SK-N-SH (cell line): Measurements from ENCODE around the gene ATXN7L2. TPM values are rescaled to one million over a fixed set of nuclear protein-coding genes. Genes with fewer than 3 reads are reported as not detected.

Source experiments
- CTCF ChIA-PET: fragments of 300-600, 350-600 bp; formaldehyde crosslinking; extraction: SDS; loops from one replicate; lab custom pipeline; 2021; lab: Yijun Ruan, JAX
- POLR2A ChIA-PET: fragments of 350-600 bp; sonication (Branson Sonifier 250); formaldehyde crosslinking; extraction: SDS; loops from one replicate; lab custom pipeline; 2020; ENCODE audit warnings: antibody characterized with exemption, inconsistent platforms; lab: Yijun Ruan, JAX
- DNase-seq: peaks from one replicate; pipeline ENCODE4 v3.0.0; 2012
- H2AFZ ChIP-seq: fragments of 200-600 bp; sonication (generic); 2 replicates; pipeline ENCODE4 v1.8.1; 2016; ENCODE audit warnings: antibody characterized with exemption, mild to moderate bottlenecking, low read depth
- H3F3A ChIP-seq: fragments of 200-600 bp; sonication (generic); replicated peaks from 2 replicates; pipeline ENCODE3; 2016; ENCODE audit warnings: antibody characterized with exemption, mild to moderate bottlenecking; ENCODE audit not compliant: insufficient read depth
- H3K27ac ChIP-seq, 2 experiments: fragments of 200-500 bp in 1 of 2; fragments of 200-600 bp in 1 of 2; sonication (Bioruptor generic) in 1 of 2; sonication (generic), shearing (Covaris generic) in 1 of 2; 2 replicates each; pipeline versions ENCODE4 v1.5.1 to v1.6.1; 2014 to 2016; ENCODE audit warnings: low read depth in 2 of 2, inconsistent platforms in 1 of 2, low read length in 1 of 2, mild to moderate bottlenecking in 1 of 2, mixed read lengths in 1 of 2
- H3K27me3 ChIP-seq: fragments of 200-600 bp; sonication (generic), shearing (Covaris generic); 2 replicates; pipeline ENCODE4 v1.6.1; 2016; ENCODE audit warnings: mixed run types; ENCODE audit not compliant: insufficient read depth
- H3K36me3 ChIP-seq, 2 experiments: fragments of 200-500 bp in 1 of 2; fragments of 200-600 bp in 1 of 2; sonication (Bioruptor generic) in 1 of 2; sonication (generic) in 1 of 2; replicated peaks in 1 of 2; 2 replicates each; pipeline versions ENCODE3 to v1.5.1; 2014 to 2016; ENCODE audit warnings: low read length in 1 of 2, mild to moderate bottlenecking in 1 of 2; ENCODE audit not compliant: insufficient read depth in 2 of 2, control insufficient read depth in 1 of 2
- H3K4me1 ChIP-seq, 2 experiments: fragments of 200-500 bp in 1 of 2; fragments of 200-600 bp in 1 of 2; sonication (Bioruptor generic) in 1 of 2; sonication (generic), shearing (Covaris generic) in 1 of 2; 2 replicates each; pipeline versions ENCODE4 v1.5.1 to v1.6.1; 2014 to 2016; ENCODE audit warnings: low read depth in 1 of 2, low read length in 1 of 2, mixed run types in 1 of 2; ENCODE audit not compliant: insufficient read depth in 2 of 2, control insufficient read depth in 1 of 2
- H3K4me2 ChIP-seq: fragments of 200-600 bp; sonication (generic), shearing (Covaris generic); 2 replicates; pipeline ENCODE4 v1.6.1; 2017; ENCODE audit warnings: mixed run types
- H3K4me3 ChIP-seq, 2 experiments: fragments of 200-500 bp in 1 of 2; fragments of 200-600 bp in 1 of 2; sonication (Bioruptor generic) in 1 of 2; sonication (generic), shearing (Covaris generic) in 1 of 2; 2 replicates each; pipeline versions ENCODE4 v1.5.1 to v1.8.1; 2014 to 2016; ENCODE audit warnings: low read depth in 2 of 2, inconsistent platforms in 1 of 2, low read length in 1 of 2, mild to moderate bottlenecking in 1 of 2, mixed read lengths in 1 of 2, moderate library complexity in 1 of 2
- H3K79me2 ChIP-seq: fragments of 200-600 bp; sonication (generic); 2 replicates; pipeline ENCODE4 v1.8.1; 2017; ENCODE audit warnings: mild to moderate bottlenecking; ENCODE audit not compliant: insufficient read depth
- H3K9ac ChIP-seq: fragments of 200-600 bp; sonication (generic); 2 replicates; pipeline ENCODE4 v1.6.1; 2017; ENCODE audit warnings: mixed run types
- H3K9me2 ChIP-seq: fragments of 200-600 bp; sonication (generic); 2 replicates; pipeline ENCODE4 v1.6.1; 2017; ENCODE audit warnings: mixed run types
- H3K9me3 ChIP-seq: fragments of 200-600 bp; sonication (generic); 2 replicates; pipeline ENCODE4 v1.6.1; 2017; ENCODE audit warnings: mixed run types, mild to moderate bottlenecking, moderate library complexity
- H4K20me1 ChIP-seq: fragments of 200-600 bp; sonication (generic); 2 replicates; pipeline ENCODE4 v1.6.1; 2017; ENCODE audit warnings: mild to moderate bottlenecking, mixed run types; ENCODE audit not compliant: insufficient read depth
- EP300 ChIP-seq, 2 experiments: IDR thresholded peaks; 2 replicates each; pipeline versions ENCODE4 v1.4.0 to v1.6.1; 2012; ENCODE audit warnings: borderline replicate concordance in 1 of 2, low read depth in 1 of 2, low read length in 1 of 2
- FOSL2 ChIP-seq: IDR thresholded peaks from 2 replicates; pipeline ENCODE4 v1.4.0; 2012; ENCODE audit warnings: low read depth, mild to moderate bottlenecking, moderate library complexity, borderline replicate concordance
- FOXJ3 ChIP-seq: sonication (generic); formaldehyde crosslinking; IDR thresholded peaks from 2 replicates; pipeline ENCODE4 v1.5.1; 2020; ENCODE audit warnings: mild to moderate bottlenecking, missing genetic modification reagents
- FOXM1 ChIP-seq: IDR thresholded peaks from 2 replicates; pipeline ENCODE4 v1.4.0; 2012; ENCODE audit warnings: low read depth, mild to moderate bottlenecking
- GABPA ChIP-seq: IDR thresholded peaks from 2 replicates; pipeline ENCODE4 v1.4.0; 2012; ENCODE audit warnings: low read depth, mild to moderate bottlenecking
- GATA2 ChIP-seq: sonication (generic); formaldehyde crosslinking; IDR thresholded peaks from 2 replicates; pipeline ENCODE4 v1.5.0; 2020; ENCODE audit warnings: mild to moderate bottlenecking, missing genetic modification reagents
- JUND ChIP-seq: IDR thresholded peaks from 2 replicates; pipeline ENCODE4 v1.4.0; 2012
- MEF2A ChIP-seq: IDR thresholded peaks from 2 replicates; pipeline ENCODE4 v1.4.0; 2012; ENCODE audit warnings: low read depth, borderline replicate concordance
- MXI1 ChIP-seq: IDR thresholded peaks from 2 replicates; pipeline ENCODE4 v1.6.1; 2012; ENCODE audit warnings: mild to moderate bottlenecking, low read depth, low read length, improper control_type of control experiment
- NFIC ChIP-seq: IDR thresholded peaks from 2 replicates; pipeline ENCODE4 v1.4.0; 2012; ENCODE audit warnings: borderline replicate concordance
- NRF1 ChIP-seq: IDR thresholded peaks from 2 replicates; pipeline ENCODE4 v1.6.1; 2012; ENCODE audit warnings: low read depth, mild to moderate bottlenecking, low read length
- POLR2AphosphoS5 ChIP-seq: IDR thresholded peaks from 2 replicates; pipeline ENCODE4 v1.6.1; 2012; ENCODE audit warnings: low read depth, low read length
- RCOR1 ChIP-seq: fragments of 150-350 bp; IDR thresholded peaks from 2 replicates; pipeline ENCODE4 v1.6.1; 2017; ENCODE audit warnings: antibody characterized with exemption, low read length
- REST ChIP-seq: IDR thresholded peaks from 2 replicates; pipeline ENCODE4 v1.6.1; 2012; ENCODE audit warnings: mild to moderate bottlenecking, low read depth, low read length, moderate library complexity
- RXRA ChIP-seq: IDR thresholded peaks from 2 replicates; pipeline ENCODE4 v1.4.0; 2012; ENCODE audit warnings: low read depth, mild to moderate bottlenecking, borderline replicate concordance
- TAF1 ChIP-seq: IDR thresholded peaks from 2 replicates; pipeline ENCODE4 v1.6.1; 2012; ENCODE audit warnings: low read depth, mild to moderate bottlenecking, low read length, moderate library complexity, borderline replicate concordance
- USF1 ChIP-seq: IDR thresholded peaks from 2 replicates; pipeline ENCODE4 v1.4.0; 2012; ENCODE audit warnings: low read depth, borderline replicate concordance
- YY1 ChIP-seq: IDR thresholded peaks from 2 replicates; pipeline ENCODE4 v1.4.0; 2012; ENCODE audit warnings: low read depth, mild to moderate bottlenecking
- ZBTB33 ChIP-seq: IDR thresholded peaks from 2 replicates; pipeline ENCODE4 v1.4.0; 2012; ENCODE audit warnings: low read depth, borderline replicate concordance
- WGBS: methylation state at CpG from one replicate; pipeline ENCODE4 v1.1.6; 2017; ENCODE audit warnings: low lambda C conversion rate; 5-methylcytosine and 5-hydroxymethylcytosine counted together
- polyA plus RNA-seq, 3 experiments: library from polyadenylated mRNA; depleted of rRNA; stranded (reverse); fragments of >200 nt; gene quantifications; 2 replicates each; pipeline ENCODE4 v1.2.3, GENCODE V29; 2012

ATXN7L2 gene
- polyA plus RNA-seq, 1 of the 3 experiments (the other 2 are of a cell fraction) = 4.0 TPM

- TF ChIP-seq REST (no peak), FOSL2 (no peak), GATA2 (CRISPR knock-in tag) (no peak), MEF2A (no peak), USF1 (no peak), EP300 (IDR thresholded peaks at IDR 0.05; ENCODE audit: borderline replicate concordance in 1 of 2, low read depth in 1 of 2, low read length in 1 of 2) (no peak), NFIC (no peak)
- TF ChIP-seq, all 33 proteins: peak for 7
Observed at GRCh38 chr1:109532365-109533136, 48.8 kb downstream of the ATXN7L2 start (continued).

GRCh38 chr1:109534307-109534858, 50.7 kb downstream of the ATXN7L2 start:
- no peak overlapping the region for H3K4me2 ChIP-seq
- no peak overlapping the region for H3K4me3 ChIP-seq
- no peaks in the 10 kb centered on the region for H3K9me3 ChIP-seq
- no peaks in the 10 kb centered on the region for H3F3A ChIP-seq
- CTCF ChIA-PET = interaction anchor here (0.6 to 26.3 kb wide), 5 partner anchors 9 to 450 kb away, joined by 3 to 1710 read pairs (median 107); partner anchors contain the start of genes AHCYL1, AMIGO1, ATXN7L2 and CYB561D1
- H2AFZ ChIP-seq = no peak overlapping the region
- peaks cover 0 to 48% of the 10 kb centered on the region in 2 experiments; a peak in 1 of 4 replicates for H3K4me1 ChIP-seq
- no peak overlapping the region for H3K27ac ChIP-seq
- H4K20me1 ChIP-seq = no peaks in the 10 kb centered on the region
- no peaks in the 10 kb centered on the region for H3K9me2 ChIP-seq
- DNase-seq = no peak
- no peaks in the 10 kb centered on the region for H3K27me3 ChIP-seq
- no peaks in the 10 kb centered on the region for H3K79me2 ChIP-seq
- WGBS = 71% methylated on average over 1 of the region's 1 CpG
- POLR2A ChIA-PET = interaction anchor here (0.9 kb wide), 1 partner anchor 38 kb away, joined by 3 read pairs; no protein-coding TSS in a partner anchor
- no peaks in the 10 kb centered on the region for H3K36me3 ChIP-seq
- H3K9ac ChIP-seq = no peak overlapping the region
- TF ChIP-seq MEF2A (no peak), JUND (no peak), FOXJ3 (CRISPR knock-in tag) (no peak), RXRA (no peak), POLR2AphosphoS5 (no peak), NRF1 (no peak), FOXM1 (no peak), RCOR1 (no peak), GABPA (no peak), MXI1 (no peak), REST (no peak), YY1 (no peak), NFIC (no peak), FOSL2 (no peak), EP300 (IDR thresholded peaks at IDR 0.05; ENCODE audit: borderline replicate concordance in 1 of 2, low read depth in 1 of 2, low read length in 1 of 2) (no peak), ZBTB33 (no peak), TAF1 (no peak)
